Neural cell (in vitro differentiated cells): Measurements from ENCODE around the gene NETO1. TPM values are rescaled to one million over a fixed set of nuclear protein-coding genes. Genes with fewer than 3 reads are reported as not detected.

ENCODE experiments used
- H2AFZ ChIP-seq: fragments of 200-600, 300-800 bp; sonication (generic), shearing (Covaris generic); 2 replicates; pipeline ENCODE4 v1.6.0; 2014; ENCODE audit warnings: low read depth, mild to moderate bottlenecking, antibody characterized with exemption, low read length, moderate library complexity
- H3F3A ChIP-seq: fragments of 200-600 bp; shearing (Covaris generic); 2 replicates; pipeline ENCODE4 v1.6.1; 2016; ENCODE audit warnings: mild to moderate bottlenecking, moderate library complexity, mixed read lengths, antibody characterized with exemption, low read length; ENCODE audit not compliant: insufficient read depth, poor library complexity, severe bottlenecking
- H3K27ac ChIP-seq: fragments of 200-600, 300-800 bp; sonication (generic), shearing (Covaris generic); 2 replicates; pipeline ENCODE4 v1.5.1; 2014; ENCODE audit warnings: mild to moderate bottlenecking, low read length, moderate library complexity
- H3K27me3 ChIP-seq: fragments of 300-800, 200-600 bp; sonication (generic), shearing (Covaris generic); 2 replicates; pipeline ENCODE4 v1.6.0; 2014; ENCODE audit warnings: mild to moderate bottlenecking, low read depth, low read length, moderate library complexity; ENCODE audit not compliant: insufficient read depth
- H3K36me3 ChIP-seq: fragments of 300-800, 200-600 bp; sonication (generic), shearing (Covaris generic); 2 replicates; pipeline ENCODE4 v1.5.1; 2014; ENCODE audit warnings: mild to moderate bottlenecking, antibody characterized with exemption, low read length, moderate library complexity; ENCODE audit not compliant: insufficient read depth
- H3K4me2 ChIP-seq: fragments of 300-800, 200-600 bp; sonication (generic), shearing (Covaris generic); 2 replicates; pipeline ENCODE4 v1.6.0; 2014; ENCODE audit warnings: mild to moderate bottlenecking, low read length
- H3K4me3 ChIP-seq: fragments of 300-800, 200-600 bp; sonication (generic), shearing (Covaris generic); 2 replicates; pipeline ENCODE4 v1.5.1; 2014; ENCODE audit warnings: mild to moderate bottlenecking, low read length, moderate library complexity
- H3K79me2 ChIP-seq: fragments of 200-600 bp; shearing (Covaris generic); replicated peaks from 2 replicates; pipeline ENCODE4 v1.6.0; 2014; ENCODE audit warnings: mild to moderate bottlenecking, low read length, moderate library complexity; ENCODE audit not compliant: insufficient read depth
- H3K9ac ChIP-seq: fragments of 300-800, 200-600 bp; sonication (generic), shearing (Covaris generic); 2 replicates; pipeline ENCODE4 v1.6.1; 2016; ENCODE audit warnings: mild to moderate bottlenecking, low read length, mixed read lengths
- H3K9me2 ChIP-seq: fragments of 200-600 bp; shearing (Covaris generic); 2 replicates; pipeline ENCODE4 v1.6.1; 2016; ENCODE audit warnings: mild to moderate bottlenecking, low read length, mixed read lengths; ENCODE audit not compliant: insufficient read depth
- H3K9me3 ChIP-seq: fragments of 200-600, 300-800 bp; sonication (generic), shearing (Covaris generic); 2 replicates; pipeline ENCODE4 v1.6.1; 2016; ENCODE audit warnings: mild to moderate bottlenecking, mixed run types, low read length, moderate library complexity, mixed read lengths
- H4K20me1 ChIP-seq: fragments of 200-600 bp; shearing (Covaris generic); 2 replicates; pipeline ENCODE4 v1.6.1; 2016; ENCODE audit warnings: mild to moderate bottlenecking, mixed run types; ENCODE audit not compliant: insufficient read depth
- EP300 ChIP-seq: fragments of 450-650 bp; conservative IDR thresholded peaks from 2 replicates; pipeline ENCODE4 v1.6.1; 2014; ENCODE audit warnings: antibody characterized with exemption, mild to moderate bottlenecking, moderate library complexity; ENCODE audit not compliant: poor library complexity, severe bottlenecking
- EZH2 ChIP-seq: fragments of 200-600, 300-800 bp; shearing (Covaris generic), sonication (generic); IDR thresholded peaks from 2 replicates; pipeline ENCODE4 v1.6.1; 2014; ENCODE audit warnings: antibody characterized with exemption, low read length, borderline replicate concordance, mild to moderate bottlenecking; ENCODE audit not compliant: insufficient read depth, poor library complexity, severe bottlenecking
- MXI1 ChIP-seq: fragments of 450-650 bp; conservative IDR thresholded peaks from 2 replicates; pipeline ENCODE4 v1.6.1; 2014; ENCODE audit warnings: antibody characterized with exemption, mild to moderate bottlenecking; ENCODE audit not compliant: poor library complexity, severe bottlenecking
- POLR2AphosphoS5 ChIP-seq: IDR thresholded peaks from 2 replicates; pipeline ENCODE4 v1.6.1; 2012
- RAD21 ChIP-seq: fragments of 450-650 bp; conservative IDR thresholded peaks from 2 replicates; pipeline ENCODE4 v1.6.1; 2014; ENCODE audit warnings: antibody characterized with exemption, mild to moderate bottlenecking, moderate library complexity
- SMC3 ChIP-seq: fragments of 450-650 bp; conservative IDR thresholded peaks from 2 replicates; pipeline ENCODE4 v1.6.1; 2014; ENCODE audit warnings: antibody characterized with exemption, mild to moderate bottlenecking, moderate library complexity; ENCODE audit not compliant: poor library complexity
- TAF1 ChIP-seq: IDR thresholded peaks from 2 replicates; pipeline ENCODE4 v1.6.1; 2012; ENCODE audit warnings: low read depth
- polyA plus RNA-seq: library from polyadenylated mRNA; depleted of rRNA; stranded (reverse); fragments of >200 nt; gene quantifications from 2 replicates; pipeline ENCODE4 v1.2.3, GENCODE V29; 2014
- TF ChIP-seq, protein P1 (sequence below): IDR thresholded peaks from 2 replicates; pipeline ENCODE4 v1.6.1; 2012; ENCODE audit warnings: borderline replicate concordance
- TF ChIP-seq, protein P2 (sequence below): fragments of 450-650 bp; IDR thresholded peaks from 2 replicates; pipeline ENCODE4 v1.5.1; 2014; ENCODE audit warnings: antibody characterized with exemption, mild to moderate bottlenecking, moderate library complexity; ENCODE audit not compliant: poor library complexity, severe bottlenecking

NETO1 gene
- polyA plus RNA-seq, 1 donor from 2014 or later, result 0.45 TPM

DNA sequence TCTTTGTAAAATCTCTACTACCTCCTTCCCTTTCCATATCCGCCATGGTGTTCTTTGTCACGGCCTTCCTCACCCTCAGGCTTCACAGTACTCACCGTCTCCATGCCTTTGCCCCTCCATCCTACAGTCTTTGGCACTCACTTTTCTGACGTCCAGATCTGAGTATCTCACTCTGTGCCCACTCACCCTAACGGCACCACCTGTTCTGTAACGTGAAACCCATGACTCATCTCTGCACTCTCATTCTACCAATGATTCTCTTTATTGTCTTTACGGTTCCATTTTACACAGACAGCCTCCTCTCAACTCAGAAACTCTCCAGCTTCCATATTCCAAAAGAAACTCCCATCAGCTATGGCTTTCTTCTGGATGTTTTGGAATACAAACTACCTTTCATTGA is 56.7 kb downstream of the NETO1 start:
- Histone ChIP-seq H4K20me1 (no peaks in the 10 kb centered on the region), H3K27ac (no peak overlapping the region), H3F3A (no peaks in the 10 kb centered on the region), H3K9ac (no peak overlapping the region), H3K4me2 (no peak overlapping the region), H3K9me2 (no peaks in the 10 kb centered on the region), H2AFZ (no peak overlapping the region), H3K79me2 (no peaks in the 10 kb centered on the region), H3K36me3 (no peaks in the 10 kb centered on the region), H3K27me3 (no peaks in the 10 kb centered on the region), H3K4me3 (no peak overlapping the region), H3K9me3 (no peaks in the 10 kb centered on the region)
- TF ChIP-seq TAF1, result no peak
- no peak for TF ChIP-seq SMC3
- TF ChIP-seq EZH2, result no peak
- no peak for TF ChIP-seq MXI1

DNA sequence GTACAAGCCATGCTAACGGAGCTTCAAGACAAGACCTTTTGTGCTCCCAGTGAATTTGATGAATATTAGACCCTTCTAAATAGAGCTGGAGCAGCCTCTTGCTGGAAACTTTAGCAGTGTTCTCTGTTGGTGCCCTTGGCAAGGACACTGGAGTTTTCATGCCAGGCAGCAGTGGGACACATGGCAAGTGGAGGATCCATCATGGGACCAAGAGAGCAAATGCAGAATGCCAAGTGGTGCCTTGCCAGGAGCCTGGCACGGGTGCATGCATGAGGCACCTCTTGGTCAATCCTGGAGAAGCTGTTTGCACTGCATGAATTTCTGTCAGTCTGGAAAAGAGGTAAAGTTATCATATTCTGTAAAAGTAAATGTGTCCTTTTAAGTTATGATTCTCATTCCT is 59.1 kb downstream of the NETO1 start:
- no peaks in the 10 kb centered on the region for H3K9me2 ChIP-seq
- H3K79me2 ChIP-seq, result no peaks in the 10 kb centered on the region
- no peaks in the 10 kb centered on the region for H3K9me3 ChIP-seq
- no peaks in the 10 kb centered on the region for H3K27me3 ChIP-seq
- no peaks in the 10 kb centered on the region for H4K20me1 ChIP-seq
- TF ChIP-seq SMC3, result no peak
- TF ChIP-seq, protein P1, sequence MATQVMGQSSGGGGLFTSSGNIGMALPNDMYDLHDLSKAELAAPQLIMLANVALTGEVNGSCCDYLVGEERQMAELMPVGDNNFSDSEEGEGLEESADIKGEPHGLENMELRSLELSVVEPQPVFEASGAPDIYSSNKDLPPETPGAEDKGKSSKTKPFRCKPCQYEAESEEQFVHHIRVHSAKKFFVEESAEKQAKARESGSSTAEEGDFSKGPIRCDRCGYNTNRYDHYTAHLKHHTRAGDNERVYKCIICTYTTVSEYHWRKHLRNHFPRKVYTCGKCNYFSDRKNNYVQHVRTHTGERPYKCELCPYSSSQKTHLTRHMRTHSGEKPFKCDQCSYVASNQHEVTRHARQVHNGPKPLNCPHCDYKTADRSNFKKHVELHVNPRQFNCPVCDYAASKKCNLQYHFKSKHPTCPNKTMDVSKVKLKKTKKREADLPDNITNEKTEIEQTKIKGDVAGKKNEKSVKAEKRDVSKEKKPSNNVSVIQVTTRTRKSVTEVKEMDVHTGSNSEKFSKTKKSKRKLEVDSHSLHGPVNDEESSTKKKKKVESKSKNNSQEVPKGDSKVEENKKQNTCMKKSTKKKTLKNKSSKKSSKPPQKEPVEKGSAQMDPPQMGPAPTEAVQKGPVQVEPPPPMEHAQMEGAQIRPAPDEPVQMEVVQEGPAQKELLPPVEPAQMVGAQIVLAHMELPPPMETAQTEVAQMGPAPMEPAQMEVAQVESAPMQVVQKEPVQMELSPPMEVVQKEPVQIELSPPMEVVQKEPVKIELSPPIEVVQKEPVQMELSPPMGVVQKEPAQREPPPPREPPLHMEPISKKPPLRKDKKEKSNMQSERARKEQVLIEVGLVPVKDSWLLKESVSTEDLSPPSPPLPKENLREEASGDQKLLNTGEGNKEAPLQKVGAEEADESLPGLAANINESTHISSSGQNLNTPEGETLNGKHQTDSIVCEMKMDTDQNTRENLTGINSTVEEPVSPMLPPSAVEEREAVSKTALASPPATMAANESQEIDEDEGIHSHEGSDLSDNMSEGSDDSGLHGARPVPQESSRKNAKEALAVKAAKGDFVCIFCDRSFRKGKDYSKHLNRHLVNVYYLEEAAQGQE, result no peak
- no peak for TF ChIP-seq MXI1
- TF ChIP-seq RAD21, result no peak
- no peak for TF ChIP-seq EP300
- no peak for TF ChIP-seq POLR2AphosphoS5
- TF ChIP-seq TAF1, result no peak
- TF ChIP-seq EZH2, result no peak
- TF ChIP-seq, protein P2, sequence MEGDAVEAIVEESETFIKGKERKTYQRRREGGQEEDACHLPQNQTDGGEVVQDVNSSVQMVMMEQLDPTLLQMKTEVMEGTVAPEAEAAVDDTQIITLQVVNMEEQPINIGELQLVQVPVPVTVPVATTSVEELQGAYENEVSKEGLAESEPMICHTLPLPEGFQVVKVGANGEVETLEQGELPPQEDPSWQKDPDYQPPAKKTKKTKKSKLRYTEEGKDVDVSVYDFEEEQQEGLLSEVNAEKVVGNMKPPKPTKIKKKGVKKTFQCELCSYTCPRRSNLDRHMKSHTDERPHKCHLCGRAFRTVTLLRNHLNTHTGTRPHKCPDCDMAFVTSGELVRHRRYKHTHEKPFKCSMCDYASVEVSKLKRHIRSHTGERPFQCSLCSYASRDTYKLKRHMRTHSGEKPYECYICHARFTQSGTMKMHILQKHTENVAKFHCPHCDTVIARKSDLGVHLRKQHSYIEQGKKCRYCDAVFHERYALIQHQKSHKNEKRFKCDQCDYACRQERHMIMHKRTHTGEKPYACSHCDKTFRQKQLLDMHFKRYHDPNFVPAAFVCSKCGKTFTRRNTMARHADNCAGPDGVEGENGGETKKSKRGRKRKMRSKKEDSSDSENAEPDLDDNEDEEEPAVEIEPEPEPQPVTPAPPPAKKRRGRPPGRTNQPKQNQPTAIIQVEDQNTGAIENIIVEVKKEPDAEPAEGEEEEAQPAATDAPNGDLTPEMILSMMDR, result no peak
- H3K36me3 ChIP-seq, result no peaks in the 10 kb centered on the region
- no peak overlapping the region for H3K4me3 ChIP-seq
- no peak overlapping the region for H3K27ac ChIP-seq
- no peak overlapping the region for H3K9ac ChIP-seq
- no peak overlapping the region for H2AFZ ChIP-seq
- H3K4me2 ChIP-seq, result no peak overlapping the region
- no peaks in the 10 kb centered on the region for H3F3A ChIP-seq

DNA sequence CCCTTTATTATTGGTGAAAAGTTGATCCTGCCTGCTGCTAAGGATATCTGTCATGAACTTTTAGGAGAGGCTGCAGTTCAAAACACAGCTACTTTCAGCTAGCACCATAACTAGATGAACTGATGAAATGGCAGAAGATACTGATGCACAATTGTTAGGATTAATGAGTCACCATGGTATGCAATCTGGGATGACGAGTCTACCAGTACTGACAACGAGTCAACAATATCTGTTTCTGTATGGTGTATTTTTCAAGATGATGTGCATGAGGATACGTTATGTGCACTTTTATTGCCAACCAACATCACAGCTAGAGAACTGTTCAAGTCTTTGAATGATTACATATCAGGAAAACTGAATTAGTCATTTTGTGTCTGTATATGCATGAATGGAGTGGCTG is 68.7 kb downstream of the NETO1 start:
- Histone ChIP-seq H3K9me3 (peaks cover 3% of the 10 kb centered on the region), H3K9me2 (no peaks in the 10 kb centered on the region), H3K9ac (no peak overlapping the region), H4K20me1 (no peaks in the 10 kb centered on the region), H3K4me2 (no peak overlapping the region), H2AFZ (no peak overlapping the region), H3K27ac (no peak overlapping the region), H3K36me3 (no peaks in the 10 kb centered on the region), H3K27me3 (no peaks in the 10 kb centered on the region), H3F3A (no peaks in the 10 kb centered on the region), H3K79me2 (no peaks in the 10 kb centered on the region), H3K4me3 (no peak overlapping the region)
- TF ChIP-seq EZH2 (no peak), EP300 (no peak), POLR2AphosphoS5 (no peak), MXI1 (no peak), RAD21 (no peak), SMC3 (no peak), TAF1 (no peak)
- TF ChIP-seq, protein P1, result no peak
- TF ChIP-seq, protein P2, result no peak
